HG03469 (cell line): ENCODE measurements around the gene HTR2C.
"Not testable (repeated sequence)": the region's sequence is repeated elsewhere in the genome, so short reads cannot be mapped to it uniquely, and the experiment has no call there.

Experiments used
- ATAC-seq: cut with Tn5 transposase; IDR thresholded peaks from one replicate; pipeline ENCODE4 v1.9.1; 2021; ENCODE audit warnings: mild to moderate bottlenecking, moderate library complexity, moderate number of reproducible peaks; ENCODE audit not compliant: unreplicated experiment

HTR2C gene

GRCh38 chrX:114710571-114710970 lies 126.7 kb downstream of the HTR2C start:
- no peak for ATAC-seq

- ATAC-seq: no peak
These were observed 128.6 kb downstream of the HTR2C start for GRCh38 chrX:114712466-114712865.

- no peak for ATAC-seq
These were observed 131.2 kb downstream of the HTR2C start for GRCh38 chrX:114715096-114715495.

DNA sequence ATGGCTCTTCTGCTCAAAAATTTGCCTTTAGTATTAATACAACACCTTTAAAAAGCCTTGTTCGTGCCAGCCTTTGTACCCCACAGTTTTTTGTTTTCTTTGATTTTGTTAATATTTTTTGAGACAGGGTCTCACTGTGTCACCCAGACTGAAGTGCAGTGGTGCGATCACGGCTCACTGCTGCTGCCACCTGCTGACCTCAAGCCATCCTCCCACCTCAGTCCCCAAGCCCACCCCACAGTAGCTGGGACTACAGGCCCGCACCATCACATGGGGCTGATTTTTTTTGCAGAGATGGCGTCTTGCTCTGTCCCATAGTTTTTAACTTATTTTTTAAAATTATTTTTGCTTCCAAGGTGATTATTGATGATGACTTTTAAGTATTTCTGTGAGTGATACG lies 134.0 kb downstream of the HTR2C start:
- ATAC-seq: no peak

DNA sequence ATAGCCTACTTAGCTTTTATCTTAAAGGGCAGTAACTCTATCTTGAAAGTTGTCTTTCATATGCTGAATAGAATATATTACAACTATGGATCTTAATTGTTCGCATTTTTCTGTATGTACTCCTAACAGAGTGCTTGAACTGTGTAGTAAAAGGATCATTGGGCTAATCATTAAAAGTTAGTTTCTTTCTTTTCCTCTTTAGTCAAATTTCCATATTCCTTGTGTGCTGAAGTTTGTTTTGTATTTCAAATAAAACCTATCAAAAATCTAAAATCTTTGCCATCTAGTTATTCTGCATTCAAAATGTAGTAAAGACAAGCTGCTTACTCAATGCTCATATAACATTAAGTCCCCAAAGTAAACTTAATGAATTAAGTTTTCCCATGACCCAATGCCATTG lies 182.7 kb downstream of the HTR2C start:
- no peak for ATAC-seq

DNA sequence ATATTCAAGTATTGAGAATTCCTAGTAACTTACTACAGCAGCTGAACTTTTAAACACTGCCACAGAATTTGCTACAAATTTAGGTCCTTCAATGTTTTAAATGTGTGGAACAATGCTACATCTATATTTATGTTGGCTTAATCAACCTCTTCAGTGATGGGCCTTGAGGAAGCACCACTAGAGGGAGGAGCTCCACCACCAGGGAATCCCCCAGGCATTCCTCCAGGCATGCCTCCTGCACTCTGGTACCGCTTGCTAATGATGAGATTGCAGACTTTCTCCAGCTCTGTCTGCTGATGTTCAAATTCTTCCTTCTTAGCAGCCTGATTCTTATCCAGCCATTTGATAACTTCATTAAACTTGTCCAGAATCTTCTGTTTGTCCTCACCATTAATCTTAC lies 190.8 kb downstream of the HTR2C start:
- no peak for ATAC-seq

GRCh38 chrX:114782925-114783324 lies 199.0 kb downstream of the HTR2C start:
- ATAC-seq: no peak

DNA sequence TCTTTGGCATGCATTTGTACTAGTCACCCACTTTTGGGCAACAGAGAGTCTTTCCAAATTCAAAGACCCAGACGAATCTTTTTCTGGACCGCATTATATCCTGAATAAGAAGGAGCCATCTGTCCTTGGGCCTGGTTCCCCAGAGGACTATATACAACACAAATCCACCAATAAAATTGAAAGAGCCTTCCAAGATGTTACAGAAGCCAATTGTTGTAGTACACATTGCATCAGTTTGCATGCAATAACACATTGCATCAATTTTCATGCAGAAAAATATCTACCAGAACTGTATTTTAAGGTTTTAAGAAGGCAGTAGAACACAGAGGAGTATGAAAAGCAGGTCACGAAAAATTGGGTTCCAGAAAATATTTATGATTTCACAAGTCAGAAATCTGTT lies 203.2 kb downstream of the HTR2C start:
- no peak for ATAC-seq

DNA sequence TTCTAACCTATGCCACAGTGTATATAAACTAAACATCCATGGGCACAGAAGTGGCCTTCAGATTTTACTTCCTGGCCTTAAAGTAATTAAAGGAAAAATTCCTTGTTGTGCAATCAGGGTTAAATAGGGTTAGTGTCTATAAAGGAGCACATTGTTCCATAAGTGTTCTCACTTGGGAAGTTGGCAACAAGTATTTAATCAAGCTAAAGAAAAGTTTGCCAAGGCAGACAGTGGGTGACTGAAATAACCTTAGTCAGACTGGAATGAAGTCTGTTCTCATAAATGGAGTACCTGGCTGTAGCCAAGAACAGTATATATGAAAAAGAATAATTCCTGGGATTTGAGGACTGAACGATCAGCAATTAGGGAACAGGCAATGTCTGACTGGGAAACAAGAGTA lies 213.6 kb downstream of the HTR2C start:
- ATAC-seq: no peak

DNA sequence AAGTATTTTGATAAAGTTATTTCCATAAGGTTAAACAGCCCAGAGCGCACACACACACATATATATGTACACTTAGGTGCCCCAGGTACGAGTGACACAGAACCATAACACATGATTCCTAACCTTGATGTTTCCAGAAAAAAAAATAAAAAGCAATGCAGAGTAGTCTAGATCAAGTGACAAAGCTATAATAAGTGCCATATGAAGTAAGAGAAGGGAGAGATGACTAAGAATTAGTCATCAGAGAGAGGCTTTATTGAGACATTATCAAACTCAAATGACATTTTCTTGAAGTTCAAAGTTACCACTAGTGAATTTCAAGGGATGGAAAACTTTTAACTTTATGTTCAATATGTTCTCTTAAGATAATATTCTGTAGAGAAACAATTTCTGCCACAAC lies 215.0 kb downstream of the HTR2C start:
- no peak for ATAC-seq

DNA sequence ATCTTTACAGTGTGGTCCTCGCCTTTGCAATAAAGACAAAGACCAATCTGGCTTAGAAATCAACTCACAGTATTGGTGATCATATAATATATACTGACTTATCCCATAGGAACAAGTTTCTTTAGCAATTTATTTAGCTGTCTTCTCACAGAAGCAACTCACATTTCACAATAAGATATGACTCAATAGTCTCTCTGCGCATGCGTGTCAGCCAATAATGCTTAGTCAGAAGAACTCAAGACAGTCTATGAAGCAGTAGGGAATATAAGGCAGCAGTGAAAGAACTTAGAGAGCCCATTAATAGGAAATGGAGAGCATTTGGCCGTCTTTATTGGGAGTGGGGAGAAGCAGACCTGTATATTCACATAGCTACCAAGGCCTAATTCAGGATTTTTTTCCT lies 216.8 kb downstream of the HTR2C start:
- no peak for ATAC-seq

DNA sequence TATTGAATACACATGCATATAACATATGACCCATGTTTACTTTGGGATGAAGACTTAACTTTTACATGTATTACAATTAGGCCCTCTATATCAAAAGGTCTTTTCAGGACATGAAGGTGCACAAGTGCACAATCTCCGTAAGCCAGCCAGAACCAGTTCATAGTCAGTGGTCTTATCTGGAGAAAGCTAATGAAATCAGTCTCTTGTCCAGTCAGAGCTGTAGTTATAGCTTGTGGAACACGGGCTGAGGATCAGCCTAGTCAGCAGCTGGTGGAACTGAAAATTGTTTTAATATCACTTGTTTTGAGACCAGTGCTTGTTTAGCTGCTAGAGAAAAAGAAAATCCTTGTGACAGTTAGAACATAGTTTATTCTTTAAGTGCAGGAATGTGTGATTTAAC lies 235.6 kb downstream of the HTR2C start:
- ATAC-seq: no peak

DNA sequence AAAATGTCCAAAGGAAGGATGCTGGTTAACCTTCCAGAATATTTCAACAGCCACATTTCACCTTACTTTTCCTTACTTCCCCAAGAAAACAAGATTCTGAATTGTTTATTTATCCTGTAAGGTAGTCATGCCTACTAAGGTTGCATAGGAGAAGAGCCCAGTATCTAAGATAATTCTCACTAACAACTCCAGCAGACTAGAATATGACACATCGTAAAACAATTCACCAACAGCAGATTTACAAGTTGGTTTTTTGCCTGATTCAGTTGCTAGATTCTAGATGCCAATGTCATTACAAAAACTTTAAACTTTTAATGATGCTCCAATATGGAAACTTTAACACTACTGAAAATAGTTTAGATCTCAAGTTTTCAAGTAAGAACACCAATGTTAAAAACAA lies 257.2 kb downstream of the HTR2C start:
- no peak for ATAC-seq

- ATAC-seq: no peak
These were observed 258.3 kb downstream of the HTR2C start for GRCh38 chrX:114842181-114842580.

GRCh38 chrX:114889481-114889880 lies 305.6 kb downstream of the HTR2C start:
- no peak for ATAC-seq

GRCh38 chrX:114903618-114904017 lies 319.7 kb downstream of the HTR2C start:
- no peak for ATAC-seq

- no peak for ATAC-seq
These were observed 321.4 kb downstream of the HTR2C start for GRCh38 chrX:114905251-114905650.

GRCh38 chrX:114906984-114907510 lies 323.2 kb downstream of the HTR2C start:
- no peak for ATAC-seq

GRCh38 chrX:114924423-114924822 lies 340.5 kb downstream of the HTR2C start:
- ATAC-seq: no peak

GRCh38 chrX:114924856-114925255 lies 341.0 kb downstream of the HTR2C start:
- no peak for ATAC-seq

- ATAC-seq: no peak
These were observed 346.3 kb downstream of the HTR2C start for GRCh38 chrX:114930227-114930626.

DNA sequence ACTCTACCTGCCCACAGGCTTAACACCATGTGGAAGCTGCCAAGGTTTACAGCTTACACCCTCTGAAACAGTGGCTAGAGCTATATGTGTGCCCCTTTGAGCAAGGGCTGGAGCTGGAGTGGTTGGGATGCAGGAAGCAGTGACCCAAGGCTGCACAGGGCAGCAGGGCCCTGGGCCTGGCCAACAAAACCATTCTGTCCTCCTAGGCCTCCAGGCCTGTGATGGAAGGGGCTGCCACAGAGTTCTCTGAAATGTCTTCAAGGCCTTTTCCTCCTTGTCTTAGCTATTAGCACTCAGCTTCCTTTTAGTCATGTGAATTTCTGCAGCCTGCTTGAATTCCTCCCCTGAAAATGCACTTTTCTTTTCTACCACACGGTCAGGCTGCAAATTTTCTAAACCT lies 348.7 kb downstream of the HTR2C start:
- no peak for ATAC-seq

DNA sequence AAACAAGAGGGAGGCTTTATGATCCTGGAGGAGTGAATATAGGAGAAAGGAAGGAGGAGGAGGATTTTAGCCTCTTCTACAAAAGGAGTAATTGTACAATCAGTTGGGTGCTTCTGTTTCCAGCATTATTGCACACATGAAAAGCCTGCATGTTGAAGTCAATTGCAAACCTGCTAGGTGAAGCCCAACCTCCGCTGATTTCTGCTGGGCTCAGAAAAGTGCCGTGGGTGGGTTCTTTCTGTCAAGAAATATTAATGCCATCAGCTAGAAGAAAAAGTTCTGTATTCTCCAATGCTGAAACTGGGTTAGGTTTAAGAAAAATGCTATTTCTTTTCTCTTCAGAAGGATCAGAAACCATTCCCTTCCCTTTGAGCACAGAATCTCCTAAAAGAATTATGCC lies 349.4 kb downstream of the HTR2C start:
- not testable (repeated sequence) for ATAC-seq

DNA sequence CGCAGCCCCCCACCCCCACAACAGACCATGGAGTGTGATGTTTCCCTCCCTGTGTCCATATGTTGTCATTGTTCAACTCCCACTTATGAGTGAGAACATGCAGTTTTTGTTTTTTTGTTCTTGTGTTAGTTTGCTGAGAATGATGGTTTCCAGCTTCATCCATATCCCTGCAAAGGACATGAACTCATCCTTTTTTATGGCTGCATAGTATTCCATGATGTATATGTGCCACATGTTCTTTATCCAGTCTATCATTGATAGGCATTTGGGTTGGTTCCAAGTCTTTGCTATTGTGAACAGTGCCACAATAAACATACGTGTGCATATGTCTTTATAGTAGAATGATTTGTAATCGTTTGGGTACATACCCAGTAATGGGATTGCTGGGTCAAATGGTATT lies 353.2 kb downstream of the HTR2C start:
- not testable (repeated sequence) for ATAC-seq
